ENCODE data around the gene PLEKHM3.
"Not testable (repeated sequence)": the region's sequence is repeated elsewhere in the genome, so short reads cannot be mapped to it uniquely, and the experiment has no call there.

PLEKHM3 gene

GRCh38 chr2:208037564-208038487 lies 12.5 kb upstream of the PLEKHM3 start:
- no peak for DNase-seq

DNA sequence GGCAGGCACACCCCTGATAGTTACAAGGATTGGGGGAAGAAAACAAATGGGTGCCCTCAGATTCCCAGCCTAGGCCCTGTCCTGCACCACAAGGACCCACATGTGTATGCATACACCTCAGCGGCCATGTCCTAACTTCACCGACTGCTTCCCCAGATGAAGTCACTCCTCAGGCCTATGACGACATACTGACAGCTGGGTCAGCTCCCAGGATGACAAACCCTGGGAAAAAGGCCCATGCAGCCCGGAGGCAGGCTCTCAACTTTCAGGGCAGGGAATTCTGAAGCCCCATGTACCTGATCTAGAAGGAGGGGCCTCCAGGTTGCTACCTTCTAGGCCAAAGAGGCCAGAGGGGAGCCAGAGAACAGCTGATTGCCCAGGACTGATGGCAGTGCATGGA lies 11.0 kb upstream of the PLEKHM3 start:
- DNase-seq = no peak

DNA sequence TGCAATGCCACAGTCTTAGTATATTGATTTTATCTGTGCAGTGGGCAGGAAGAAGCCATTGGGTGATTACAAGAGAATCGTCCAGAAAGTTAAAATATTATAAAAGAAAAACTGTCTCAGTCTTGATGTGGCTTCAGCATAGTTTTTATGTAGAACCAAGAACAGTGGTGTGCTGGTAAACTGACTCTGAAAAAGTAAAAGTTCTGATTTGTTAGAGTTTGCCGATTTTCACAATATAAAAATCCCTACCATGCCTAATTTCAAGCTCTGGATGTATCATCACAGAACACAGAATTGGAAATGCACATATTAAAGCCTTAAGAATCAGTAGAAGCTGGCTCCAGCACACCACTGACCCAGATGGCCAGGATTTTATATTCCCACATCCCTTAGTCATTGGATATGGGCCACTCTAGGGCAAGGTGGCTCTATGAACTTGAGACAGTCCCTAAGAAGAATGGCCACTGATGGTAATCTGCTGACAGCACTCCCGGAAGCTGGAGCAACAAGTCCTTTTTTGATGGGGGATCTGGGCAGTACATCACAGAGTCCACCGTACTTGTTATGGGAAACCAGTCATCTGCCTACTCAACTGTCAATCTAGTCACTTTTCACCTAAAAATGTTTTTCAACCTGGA lies 9.3 kb upstream of the PLEKHM3 start:
- DNase-seq = no peak

- no peak for DNase-seq
Measured at GRCh38 chr2:208033701-208034502, 8.6 kb upstream of the PLEKHM3 start.

DNA sequence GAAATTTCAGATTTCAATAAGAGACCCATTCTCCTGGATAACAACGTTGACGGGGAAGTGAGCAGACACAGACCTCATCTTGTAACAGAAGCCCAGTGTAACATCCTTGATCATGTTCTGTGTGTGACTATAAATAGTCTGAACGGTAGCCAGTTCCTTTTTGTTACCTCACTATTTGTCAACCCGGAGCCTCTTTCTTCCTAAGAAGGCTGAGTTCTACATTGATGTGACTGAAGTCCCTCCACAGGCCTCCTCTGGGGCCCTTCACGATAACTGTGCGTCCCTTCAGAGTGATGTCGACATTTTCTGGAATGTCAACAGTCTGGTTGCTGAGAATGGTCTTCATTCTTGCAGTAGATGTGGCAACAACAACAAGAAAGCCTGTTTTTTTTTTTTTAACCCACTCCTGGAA lies 6.3 kb upstream of the PLEKHM3 start:
- DNase-seq = no peak

DNA sequence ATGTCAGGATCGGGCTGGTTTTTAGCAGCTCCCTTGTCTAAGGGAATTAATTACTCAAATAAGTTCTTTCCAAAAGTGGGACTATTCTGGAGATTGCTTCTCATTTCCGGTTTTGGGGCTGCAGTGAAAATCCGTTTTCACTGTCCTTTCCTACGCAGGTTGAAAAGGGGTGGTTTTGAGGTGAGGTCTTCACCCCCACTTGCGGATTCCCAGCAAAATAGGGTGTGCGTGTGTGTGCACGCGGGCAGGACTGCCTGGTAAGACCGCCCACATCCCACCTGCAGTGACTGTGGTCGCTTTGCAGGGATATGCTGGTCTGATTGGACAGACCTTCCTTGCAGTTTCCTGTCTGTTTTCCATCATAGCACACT lies 472 bp upstream of the PLEKHM3 start:
- no peak for DNase-seq

DNA sequence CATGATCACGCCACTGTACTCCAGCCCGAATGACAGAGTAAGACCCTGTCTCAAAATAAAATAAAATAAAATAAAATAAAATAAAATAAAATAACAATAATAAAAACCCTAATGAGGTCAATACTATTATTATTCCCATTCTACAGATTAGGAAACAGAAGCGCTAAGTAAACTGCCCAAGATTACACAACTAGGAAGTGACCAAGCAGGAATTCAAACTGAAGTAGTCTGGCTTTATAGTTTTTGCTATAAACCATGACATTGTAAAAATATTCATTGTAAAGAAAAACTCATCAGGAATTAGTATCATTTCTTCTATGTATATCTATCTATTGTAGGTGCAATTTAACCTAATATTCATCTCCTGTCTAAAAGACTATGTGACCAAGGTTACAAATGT lies 1.2 kb downstream of the PLEKHM3 start:
- DNase-seq = no peak

GRCh38 chr2:208020253-208020652 lies 5.1 kb downstream of the PLEKHM3 start:
- DNase-seq = no peak

DNA sequence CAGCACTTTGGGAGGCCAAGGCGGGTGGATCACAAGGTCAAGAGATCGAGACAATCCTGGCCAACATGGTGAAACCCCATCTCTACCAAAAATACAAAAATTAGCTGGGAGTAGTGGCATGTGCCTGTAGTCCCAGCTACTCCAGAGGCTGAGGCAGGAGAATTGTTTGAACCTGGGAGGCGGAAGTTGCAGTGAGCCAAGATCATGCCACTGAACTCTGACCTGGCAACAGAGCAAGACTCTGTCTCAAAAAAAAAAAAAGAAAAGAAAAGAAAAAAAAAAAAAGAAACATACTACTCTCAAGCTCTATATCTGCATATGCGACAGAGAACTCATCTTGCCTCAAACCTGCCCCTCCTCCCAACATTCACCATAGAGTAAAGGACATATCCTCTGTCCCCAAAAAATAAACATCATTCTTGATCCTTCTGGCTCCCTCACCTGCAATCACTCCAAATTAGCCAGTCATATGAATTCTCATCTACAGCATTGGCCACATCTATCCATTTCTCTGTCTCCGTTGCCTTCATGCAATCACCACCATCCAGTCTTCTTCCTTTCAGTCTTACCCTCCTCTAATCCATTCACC lies 7.1 kb downstream of the PLEKHM3 start:
- not testable (repeated sequence) for DNase-seq

- DNase-seq = no peak
Measured at GRCh38 chr2:208017721-208018120, 7.6 kb downstream of the PLEKHM3 start.

- peak; percentile 0 for DNase-seq
Measured at GRCh38 chr2:208015475-208015874, 9.9 kb downstream of the PLEKHM3 start.

GRCh38 chr2:208013285-208014178 lies 11.8 kb downstream of the PLEKHM3 start:
- no peak for DNase-seq

DNA sequence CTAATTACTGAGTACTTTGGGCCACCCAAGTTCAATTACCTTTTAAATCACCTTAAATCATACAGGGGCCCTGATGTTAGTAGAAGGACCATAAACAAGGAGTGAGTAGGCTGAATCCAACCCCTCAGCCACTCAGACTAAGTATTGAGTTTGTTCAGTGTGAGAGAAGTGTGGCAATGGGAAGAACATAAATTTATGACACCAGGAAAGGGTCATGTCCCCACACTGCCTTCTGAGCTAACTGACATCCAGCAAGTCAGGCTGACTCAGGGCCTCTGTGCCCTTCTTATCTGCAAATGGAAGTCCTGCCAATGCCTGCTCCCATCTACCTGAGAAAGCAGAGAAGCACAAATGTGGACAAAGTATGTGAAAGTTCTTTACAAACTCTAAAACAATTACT lies 12.9 kb downstream of the PLEKHM3 start:
- DNase-seq = no peak

DNA sequence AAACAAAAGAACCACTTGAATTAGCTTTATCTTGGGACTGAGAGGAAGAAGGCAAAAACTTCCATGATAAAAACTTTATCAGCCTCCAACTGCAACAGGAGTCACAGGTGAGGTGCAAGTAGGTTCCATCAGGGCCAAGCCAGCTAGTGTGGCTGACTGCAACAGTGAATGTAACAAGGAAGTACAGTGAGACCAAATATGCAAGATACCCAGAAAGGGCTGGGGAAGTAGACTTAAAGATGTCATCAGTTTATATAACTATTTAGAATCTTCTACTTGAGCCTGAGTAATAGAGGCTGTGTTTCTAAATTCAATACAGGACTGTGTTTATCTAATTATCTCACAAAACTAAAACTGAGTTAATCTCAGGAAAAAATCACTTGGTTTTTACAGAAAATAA lies 14.8 kb downstream of the PLEKHM3 start:
- DNase-seq = no peak

GRCh38 chr2:208006833-208007232 lies 18.5 kb downstream of the PLEKHM3 start:
- no peak for DNase-seq

- no peak for DNase-seq
Measured at GRCh38 chr2:208006337-208006736, 19.0 kb downstream of the PLEKHM3 start.

- no peak for DNase-seq
Measured at GRCh38 chr2:208001924-208002323, 23.4 kb downstream of the PLEKHM3 start.

GRCh38 chr2:208000701-208001395 lies 24.5 kb downstream of the PLEKHM3 start:
- no peak for DNase-seq

GRCh38 chr2:207996848-207997247 lies 28.5 kb downstream of the PLEKHM3 start:
- no peak for DNase-seq

DNA sequence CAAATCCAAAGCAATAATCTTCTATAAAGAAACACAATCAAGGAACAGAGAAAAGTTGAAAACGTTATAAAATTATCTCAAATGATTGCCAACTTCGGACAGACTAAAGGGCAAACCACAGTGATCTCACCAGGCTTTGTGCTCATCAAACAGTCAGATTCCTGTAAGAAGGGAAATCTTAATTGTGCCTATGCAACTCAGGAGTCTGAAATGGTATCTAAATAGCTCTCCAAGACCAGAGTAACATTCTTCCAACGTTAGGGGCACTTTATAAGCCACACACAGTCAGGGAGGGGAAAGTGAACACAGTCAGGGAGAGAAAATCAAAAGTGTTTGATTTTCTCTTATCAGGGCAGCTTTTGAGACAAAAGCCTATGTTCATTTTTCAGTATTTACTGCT lies 29.4 kb downstream of the PLEKHM3 start:
- no peak for DNase-seq

DNA sequence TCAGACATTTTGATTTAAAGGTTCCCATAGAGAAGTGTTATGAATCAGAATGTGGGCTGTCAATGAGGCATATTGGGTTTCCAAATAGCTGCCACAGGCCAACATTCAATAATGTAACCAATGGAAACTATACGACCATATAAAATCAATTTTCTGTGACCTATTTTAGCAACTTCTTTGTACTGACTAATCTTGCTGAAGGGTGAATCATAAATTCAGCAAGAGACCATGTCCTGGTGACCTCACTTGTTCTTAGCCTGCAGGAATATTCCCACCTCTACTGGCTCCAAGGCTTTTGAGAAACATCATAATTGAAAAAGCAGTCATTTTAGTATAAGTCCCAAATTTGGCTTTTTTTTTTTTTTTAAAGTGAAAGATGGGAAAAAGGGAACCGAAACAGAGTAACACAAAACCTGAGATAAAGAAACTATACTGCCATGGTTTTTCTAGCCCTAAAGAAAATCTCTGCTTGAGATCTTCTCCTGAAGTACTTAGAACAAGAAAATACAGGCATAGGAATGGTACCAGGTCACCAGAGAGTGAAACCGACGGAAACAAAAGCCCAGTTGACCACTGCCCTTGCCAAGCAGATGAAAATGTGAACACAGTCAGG lies 32.1 kb downstream of the PLEKHM3 start:
- DNase-seq = no peak

Measured in NCI-H1105 (cell line).